ENCODE measurements around the gene EFCAB8.
"Not testable (repeated sequence)": the region's sequence is repeated elsewhere in the genome, so short reads cannot be mapped to it uniquely, and the experiment has no call there.

The EFCAB8 gene

GRCh38 chr20:32960849-32961731 is 102.4 kb downstream of the EFCAB8 start:
- DNase-seq = no peak

- no peak for DNase-seq
Observed at GRCh38 chr20:32962053-32962452, 103.3 kb downstream of the EFCAB8 start.

- DNase-seq = not testable (repeated sequence)
Observed at GRCh38 chr20:32962646-32963045, 103.9 kb downstream of the EFCAB8 start.

GRCh38 chr20:32963176-32963575 is 104.5 kb downstream of the EFCAB8 start:
- no peak for DNase-seq

GRCh38 chr20:32964575-32964974 is 105.9 kb downstream of the EFCAB8 start:
- no peak for DNase-seq

GRCh38 chr20:32965115-32965514 is 106.4 kb downstream of the EFCAB8 start:
- no peak for DNase-seq

GRCh38 chr20:32965581-32966373 is 107.1 kb downstream of the EFCAB8 start:
- DNase-seq = no peak

- DNase-seq = no peak
Observed at GRCh38 chr20:32966382-32966781, 107.7 kb downstream of the EFCAB8 start.

GRCh38 chr20:32966881-32967781 is 108.4 kb downstream of the EFCAB8 start:
- DNase-seq = no peak

- DNase-seq = no peak
Observed at GRCh38 chr20:32967961-32968457, 109.3 kb downstream of the EFCAB8 start.

GRCh38 chr20:32968478-32969241 is 109.9 kb downstream of the EFCAB8 start:
- DNase-seq = no peak

GRCh38 chr20:32969356-32970114 is 110.8 kb downstream of the EFCAB8 start:
- no peak for DNase-seq

GRCh38 chr20:32970115-32970972 is 111.6 kb downstream of the EFCAB8 start:
- no peak for DNase-seq

- no peak for DNase-seq
Observed at GRCh38 chr20:32970973-32971300, 112.2 kb downstream of the EFCAB8 start.

- no peak for DNase-seq
Observed at GRCh38 chr20:32971703-32972161, 113.0 kb downstream of the EFCAB8 start.

- peak; percentile 65 for DNase-seq
Observed at GRCh38 chr20:32972181-32973076, 113.7 kb downstream of the EFCAB8 start.

GRCh38 chr20:32973077-32973717 is 114.5 kb downstream of the EFCAB8 start:
- no peak for DNase-seq

Measured in stimulated activated CD4-positive, alpha-beta T cell treated with anti-CD3 and anti-CD28 coated beads, Interleukin-12 subunit alpha, Interleukin-12 subunit beta, amount 100 ng/mL, for 4 hours (primary cell).